Measurements from ENCODE around the gene SSR3. TPM values are rescaled to one million over a fixed set of nuclear protein-coding genes. Genes with fewer than 3 reads are reported as not detected.

SSR3 gene
- total and polyA plus RNA-seq, 2 donors (not counting 3 experiments of a cell fraction or from before 2014, with no cell fraction given) = 155 to 355 TPM

DNA sequence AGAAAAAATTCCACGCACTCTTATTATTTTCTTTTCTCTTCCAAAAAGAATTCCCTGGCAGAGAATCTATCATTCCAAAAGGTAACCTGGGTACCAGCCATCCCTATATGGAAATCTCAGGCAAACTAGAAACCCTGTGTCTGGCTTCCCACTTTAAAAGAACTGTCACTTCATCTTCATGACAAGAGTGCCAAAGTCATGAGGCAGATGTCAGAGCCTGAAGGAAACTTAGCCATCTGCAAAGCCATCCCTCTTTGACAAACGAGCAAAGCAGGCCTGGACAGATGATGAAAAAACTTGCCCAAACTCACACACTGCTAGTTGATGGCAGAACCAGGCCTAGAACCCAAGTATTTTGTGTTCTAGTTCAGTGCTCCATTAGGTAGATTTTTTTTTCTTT lies 15.9 kb downstream of the SSR3 start:
- dilution Hi-C loops (cut with MboI; ENCODE audit: extremely low pct_ligation_motif_present, low sequenced_read_pairs) (no loop called here), intact Hi-C loops (cut with micrococcal nuclease) (no loop called here)
- FAIRE-seq = no peak
- no TSS peak for BruUV-seq (replicated peaks)
- H2AFZ ChIP-seq (ENCODE audit: low read depth, low read length) = no peak overlapping the region
- POLR2A ChIA-PET = no interaction called here
- CTCF ChIA-PET = no interaction called here
- H4K20me1 ChIP-seq (replicated peaks; ENCODE audit: control insufficient read depth, extremely low read depth, insufficient read depth, low read length) = no peaks in the 10 kb centered on the region
- H3K27me3 ChIP-seq (ENCODE audit: control insufficient read depth in 2 of 2, insufficient read depth in 2 of 2, low read length in 2 of 2) = no peaks in the 10 kb centered on the region
- H3K4me1 ChIP-seq (ENCODE audit: control insufficient read depth, extremely low read depth, insufficient read depth, low read length) = peaks cover 32% of the 10 kb centered on the region
- H3K79me2 ChIP-seq (ENCODE audit: control insufficient read depth, insufficient read depth, low read length) = peaks cover 10% of the 10 kb centered on the region
- no peak overlapping the region for H3K9ac ChIP-seq (replicated peaks; ENCODE audit: extremely low read depth, insufficient read depth, low read length)
- TF ChIP-seq EZH2 (IDR thresholded peaks at IDR 0.05; ENCODE audit: borderline replicate concordance, low read depth, low read length, severe bottlenecking) (no peak), POLR2AphosphoS5 (IDR thresholded peaks at IDR 0.05; ENCODE audit: insufficient read depth, low read depth, low read length) (peak; percentile 24)
- no peak overlapping the region for H3K4me2 ChIP-seq (ENCODE audit: insufficient read depth, low read length)
- no peaks in the 10 kb centered on the region for H3K9me1 ChIP-seq (replicated peaks; ENCODE audit: control insufficient read depth, extremely low read depth, insufficient read depth, low read length)
- H3K4me3 ChIP-seq (replicated peaks in 1 of 3; ENCODE audit: insufficient read depth in 1 of 3, low read depth in 1 of 3, low read length in 3 of 3) = no peak overlapping the region
- H3K9me3 ChIP-seq (replicated peaks; ENCODE audit: control insufficient read depth, insufficient read depth, low read length) = no peaks in the 10 kb centered on the region
- DNase-seq (ENCODE audit: low read depth, low spot score) = no peak
- H3K36me3 ChIP-seq (ENCODE audit: control insufficient read depth in 2 of 2, extremely low read depth in 1 of 2, insufficient read depth in 2 of 2, low read length in 2 of 2) = peaks cover 7 to 31% of the 10 kb centered on the region in 2 experiments
- H3K27ac ChIP-seq (ENCODE audit: insufficient read depth, low read depth, low read length) = no peak overlapping the region

DNA sequence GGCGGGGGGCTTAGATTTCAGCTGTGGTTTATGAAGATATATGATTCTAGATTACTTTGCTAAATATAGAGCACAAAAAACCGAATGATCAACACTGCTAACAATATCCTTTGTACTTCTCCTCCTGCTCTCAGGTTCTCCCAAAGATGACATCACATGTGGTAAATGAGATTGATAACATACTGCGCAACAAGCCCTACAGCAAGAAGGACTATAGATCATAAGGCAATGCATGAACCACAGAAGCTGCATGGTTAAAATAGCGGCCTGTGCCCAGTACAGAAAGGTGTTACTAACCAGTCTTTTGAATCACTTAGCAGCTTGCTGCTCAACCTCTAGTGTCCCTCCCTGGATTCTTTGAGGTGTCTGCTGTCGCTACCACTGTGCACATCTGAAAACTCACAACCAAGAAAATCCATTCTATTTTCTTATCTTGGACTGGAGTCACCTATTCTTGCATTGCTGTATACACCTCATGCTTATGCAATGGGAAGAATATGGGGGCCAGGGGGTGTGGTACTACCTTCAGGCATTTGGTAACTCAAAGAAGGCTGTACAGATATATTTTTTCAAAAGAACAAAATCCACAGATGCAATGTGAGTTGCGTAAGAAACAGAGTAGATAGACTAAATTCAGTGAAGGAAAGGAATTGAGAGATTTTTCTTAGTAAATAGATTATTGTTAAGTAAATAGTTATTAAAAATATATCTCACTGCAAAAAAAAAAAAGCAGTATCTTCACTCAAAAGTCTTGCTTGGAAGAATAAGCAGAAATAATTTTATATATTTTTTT lies 18.2 kb downstream of the SSR3 start:
- H3K27me3 ChIP-seq (ENCODE audit: control insufficient read depth in 2 of 2, insufficient read depth in 2 of 2, low read length in 2 of 2) = no peaks in the 10 kb centered on the region
- H3K4me1 ChIP-seq (ENCODE audit: control insufficient read depth, extremely low read depth, insufficient read depth, low read length) = peaks cover 10% of the 10 kb centered on the region
- ChIA-PET CTCF (interaction anchor here (0.7 to 2.8 kb wide), 6 partner anchors 11 to 600 kb away, joined by 3 to 29 read pairs (median 7); partner anchors contain the start of genes SSR3 and TIPARP), POLR2A (no interaction called here)
- no peak overlapping the region for H3K9ac ChIP-seq (replicated peaks; ENCODE audit: extremely low read depth, insufficient read depth, low read length)
- no peak overlapping the region for H3K4me3 ChIP-seq (replicated peaks in 1 of 3; ENCODE audit: insufficient read depth in 1 of 3, low read depth in 1 of 3, low read length in 3 of 3)
- H4K20me1 ChIP-seq (replicated peaks; ENCODE audit: control insufficient read depth, extremely low read depth, insufficient read depth, low read length) = no peaks in the 10 kb centered on the region
- peaks cover 1% of the 10 kb centered on the region for H3K79me2 ChIP-seq (ENCODE audit: control insufficient read depth, insufficient read depth, low read length)
- no peak overlapping the region for H3K27ac ChIP-seq (ENCODE audit: insufficient read depth, low read depth, low read length)
- FAIRE-seq (no peak), DNase-seq (ENCODE audit: low read depth, low spot score) (no peak)
- TF ChIP-seq MYC (IDR thresholded peaks at IDR 0.05; ENCODE audit: low read depth, low read length) (no peak), JUN (IDR thresholded peaks at IDR 0.05; ENCODE audit: borderline replicate concordance, insufficient read depth, insufficient read length, low read depth) (no peak), POLR2AphosphoS5 (IDR thresholded peaks at IDR 0.05; ENCODE audit: insufficient read depth, low read depth, low read length) (no peak), GATA2 (IDR thresholded peaks at IDR 0.05; ENCODE audit: insufficient read depth, insufficient read length, low read depth, low read length) (no peak), EZH2 (IDR thresholded peaks at IDR 0.05; ENCODE audit: borderline replicate concordance, low read depth, low read length, severe bottlenecking) (no peak), FOS (IDR thresholded peaks at IDR 0.05; ENCODE audit: borderline replicate concordance, insufficient read depth, low read length) (no peak), POLR2A (IDR thresholded peaks at IDR 0.05; ENCODE audit: low read depth, low read length) (no peak)
- TF ChIP-seq, protein P1, sequence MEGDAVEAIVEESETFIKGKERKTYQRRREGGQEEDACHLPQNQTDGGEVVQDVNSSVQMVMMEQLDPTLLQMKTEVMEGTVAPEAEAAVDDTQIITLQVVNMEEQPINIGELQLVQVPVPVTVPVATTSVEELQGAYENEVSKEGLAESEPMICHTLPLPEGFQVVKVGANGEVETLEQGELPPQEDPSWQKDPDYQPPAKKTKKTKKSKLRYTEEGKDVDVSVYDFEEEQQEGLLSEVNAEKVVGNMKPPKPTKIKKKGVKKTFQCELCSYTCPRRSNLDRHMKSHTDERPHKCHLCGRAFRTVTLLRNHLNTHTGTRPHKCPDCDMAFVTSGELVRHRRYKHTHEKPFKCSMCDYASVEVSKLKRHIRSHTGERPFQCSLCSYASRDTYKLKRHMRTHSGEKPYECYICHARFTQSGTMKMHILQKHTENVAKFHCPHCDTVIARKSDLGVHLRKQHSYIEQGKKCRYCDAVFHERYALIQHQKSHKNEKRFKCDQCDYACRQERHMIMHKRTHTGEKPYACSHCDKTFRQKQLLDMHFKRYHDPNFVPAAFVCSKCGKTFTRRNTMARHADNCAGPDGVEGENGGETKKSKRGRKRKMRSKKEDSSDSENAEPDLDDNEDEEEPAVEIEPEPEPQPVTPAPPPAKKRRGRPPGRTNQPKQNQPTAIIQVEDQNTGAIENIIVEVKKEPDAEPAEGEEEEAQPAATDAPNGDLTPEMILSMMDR (IDR thresholded peaks at IDR 0.05; ENCODE audit: extremely low read depth in 1 of 2, insufficient read depth in 1 of 2, low read depth in 1 of 2, low read length in 2 of 2) = no peak
- TF ChIP-seq, protein P2, sequence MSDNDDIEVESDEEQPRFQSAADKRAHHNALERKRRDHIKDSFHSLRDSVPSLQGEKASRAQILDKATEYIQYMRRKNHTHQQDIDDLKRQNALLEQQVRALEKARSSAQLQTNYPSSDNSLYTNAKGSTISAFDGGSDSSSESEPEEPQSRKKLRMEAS (IDR thresholded peaks at IDR 0.05; ENCODE audit: insufficient read depth, insufficient read length) = no peak
- no peaks in the 10 kb centered on the region for H3K9me1 ChIP-seq (replicated peaks; ENCODE audit: control insufficient read depth, extremely low read depth, insufficient read depth, low read length)
- no peaks in the 10 kb centered on the region for H3K9me3 ChIP-seq (replicated peaks; ENCODE audit: control insufficient read depth, insufficient read depth, low read length)
- BruUV-seq (replicated peaks) = no TSS peak
- no peak overlapping the region for H3K4me2 ChIP-seq (ENCODE audit: insufficient read depth, low read length)
- intact Hi-C loops (cut with micrococcal nuclease) = no loop called here
- no peak overlapping the region for H2AFZ ChIP-seq (ENCODE audit: low read depth, low read length)
- dilution Hi-C loops (cut with MboI; ENCODE audit: extremely low pct_ligation_motif_present, low sequenced_read_pairs) = no loop called here
- H3K36me3 ChIP-seq (ENCODE audit: control insufficient read depth in 2 of 2, extremely low read depth in 1 of 2, insufficient read depth in 2 of 2, low read length in 2 of 2) = peaks cover 5 to 19% of the 10 kb centered on the region in 2 experiments
